CD4-positive, alpha-beta T cell treated with Interleukin-10 for 1 hour (primary cell): ENCODE measurements around the gene LRFN2.

ENCODE experiments used
- DNase-seq: peaks from one replicate; pipeline ENCODE4 v3.0.0-alpha.2; 2020

Gene LRFN2

DNA sequence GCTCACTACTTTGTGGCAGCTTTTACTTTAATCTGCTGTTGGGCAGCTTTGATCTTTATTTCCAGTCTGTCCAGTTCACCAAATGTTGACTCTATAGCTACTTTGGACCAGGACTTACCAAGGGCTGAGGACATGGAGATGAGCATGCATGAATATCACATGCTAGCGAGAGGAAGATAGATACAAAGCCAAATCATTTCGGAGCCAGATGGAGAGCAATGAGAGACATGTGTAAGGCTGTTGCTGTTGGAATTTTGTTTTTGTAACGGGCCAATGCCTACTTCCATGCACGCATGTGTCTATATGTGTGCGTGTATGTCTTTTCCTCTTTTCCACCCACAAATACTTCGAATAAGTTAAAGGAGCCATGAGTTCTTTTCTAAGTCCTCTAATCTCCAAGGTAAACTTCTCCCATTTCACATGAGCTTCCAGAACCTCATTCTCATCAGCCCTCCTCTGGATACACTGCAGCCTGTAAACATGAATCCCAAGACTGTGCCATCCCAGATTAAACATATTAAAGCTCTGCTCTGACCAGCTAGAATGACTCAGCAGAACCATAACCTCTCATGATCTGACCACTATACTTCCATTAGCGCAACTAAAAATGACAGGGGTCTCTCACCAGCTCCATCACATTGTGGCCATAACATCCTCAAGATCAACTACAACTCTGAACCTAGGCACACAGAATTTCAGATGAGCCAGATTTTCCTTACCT, 160.7 kb downstream of the LRFN2 start:
- DNase-seq = no peak

DNA sequence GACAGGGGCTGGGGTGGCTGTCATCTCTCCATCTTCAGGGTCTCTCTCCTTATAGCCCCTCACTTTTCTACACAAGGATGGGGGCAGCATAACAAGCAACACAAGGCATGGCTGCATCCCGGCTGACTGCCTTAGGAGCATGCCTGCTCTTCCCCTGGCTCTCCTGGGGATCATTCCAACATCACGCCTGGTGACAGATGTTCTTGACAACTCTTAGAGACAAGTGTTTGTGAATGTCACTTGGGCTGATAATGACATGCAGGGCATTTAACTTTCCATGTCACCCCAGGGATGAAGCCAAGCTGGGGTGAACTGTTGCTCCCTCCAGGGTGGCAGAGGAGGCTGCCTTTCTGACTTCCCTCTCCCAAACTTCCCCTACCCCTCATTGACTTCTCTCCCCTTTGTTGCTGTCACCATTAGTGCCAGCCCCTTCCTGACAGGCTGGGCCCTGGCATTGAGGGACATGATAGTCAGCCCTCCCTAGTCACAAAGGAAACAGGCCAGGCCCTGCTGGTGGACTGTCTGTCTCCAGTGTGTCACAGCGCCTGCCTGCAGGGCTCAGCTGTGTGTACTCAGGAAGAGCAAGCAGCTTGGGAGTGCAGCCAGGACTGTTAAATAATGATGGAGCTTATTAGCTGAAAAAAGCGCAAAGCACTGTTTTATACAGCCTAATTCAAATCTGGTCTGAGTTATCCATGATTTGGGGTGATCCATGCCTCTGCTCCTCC, 161.8 kb downstream of the LRFN2 start:
- DNase-seq = no peak

DNA sequence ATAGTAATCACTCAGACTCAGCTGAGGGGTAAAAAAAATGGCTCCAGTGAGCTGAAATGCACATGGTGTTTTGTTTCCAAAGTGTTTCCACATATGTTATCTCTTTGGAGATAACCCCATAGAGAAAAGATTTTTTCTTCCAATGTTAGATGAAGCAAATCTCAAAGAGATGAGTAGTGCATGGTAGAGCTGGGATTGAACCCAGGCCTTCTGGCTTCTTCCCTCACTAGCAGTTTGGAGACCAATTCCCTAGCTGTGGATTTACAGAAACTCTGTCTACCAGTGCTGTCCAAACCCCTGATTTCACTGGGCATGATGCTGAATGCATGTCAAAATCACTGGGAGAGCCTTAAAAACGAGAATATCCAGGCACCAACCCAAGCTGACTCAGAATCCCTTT, 165.1 kb downstream of the LRFN2 start:
- no peak for DNase-seq

DNA sequence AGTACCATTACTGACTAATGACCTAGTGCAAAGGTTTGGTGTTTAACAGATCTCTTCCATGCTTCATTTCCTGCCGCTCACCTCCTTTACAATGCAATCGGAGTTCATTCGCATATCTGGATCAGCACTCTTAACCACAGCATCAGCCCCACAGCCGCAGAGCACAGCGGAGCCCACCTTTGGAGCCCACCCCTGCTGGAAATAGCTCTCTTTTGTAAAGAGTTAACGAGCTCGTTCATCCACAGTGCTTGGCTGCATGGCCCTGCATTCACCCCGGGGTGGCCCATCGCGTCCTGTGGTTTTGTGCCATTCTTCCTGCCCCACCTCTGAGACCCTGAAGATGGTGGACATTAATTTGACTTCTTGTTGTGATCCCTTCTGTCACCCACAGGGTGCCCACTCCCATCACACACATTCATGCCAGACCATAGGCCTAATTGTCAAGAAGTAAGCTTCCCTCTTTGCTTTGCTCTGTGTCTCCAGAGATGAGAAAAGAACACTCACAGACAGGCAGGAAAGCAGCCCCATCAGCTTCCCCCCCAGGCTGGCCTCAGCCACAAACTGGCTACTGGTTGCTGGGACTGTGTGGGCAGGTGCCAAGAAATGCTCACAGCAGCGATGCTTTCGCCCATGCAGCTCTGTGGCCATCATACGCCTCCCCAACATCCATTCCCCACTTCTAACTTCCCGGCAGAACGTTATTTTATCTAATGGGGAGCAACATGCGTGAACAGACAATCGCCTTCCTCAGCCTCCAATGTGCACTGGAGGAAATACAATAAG, 167.0 kb downstream of the LRFN2 start:
- DNase-seq = no peak

DNA sequence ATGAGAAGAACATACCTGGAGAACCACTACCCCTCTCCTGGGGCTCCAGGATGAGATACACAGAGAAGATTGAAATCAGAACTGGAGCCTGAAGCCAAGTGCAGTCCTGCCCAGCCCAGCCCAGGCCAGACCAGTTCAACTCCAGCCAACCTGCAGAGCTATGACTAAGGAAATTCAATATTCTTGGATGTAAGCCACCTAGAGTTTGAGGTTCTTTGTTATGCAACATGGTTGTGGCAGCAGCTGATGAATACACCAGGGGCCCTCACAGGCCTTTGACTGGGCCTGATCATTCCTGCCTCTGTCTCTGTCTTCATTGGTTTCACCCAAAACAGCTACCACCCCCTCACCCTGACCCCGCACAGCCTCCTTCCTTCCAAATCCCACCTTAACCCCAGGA, 167.8 kb downstream of the LRFN2 start:
- DNase-seq = no peak

DNA sequence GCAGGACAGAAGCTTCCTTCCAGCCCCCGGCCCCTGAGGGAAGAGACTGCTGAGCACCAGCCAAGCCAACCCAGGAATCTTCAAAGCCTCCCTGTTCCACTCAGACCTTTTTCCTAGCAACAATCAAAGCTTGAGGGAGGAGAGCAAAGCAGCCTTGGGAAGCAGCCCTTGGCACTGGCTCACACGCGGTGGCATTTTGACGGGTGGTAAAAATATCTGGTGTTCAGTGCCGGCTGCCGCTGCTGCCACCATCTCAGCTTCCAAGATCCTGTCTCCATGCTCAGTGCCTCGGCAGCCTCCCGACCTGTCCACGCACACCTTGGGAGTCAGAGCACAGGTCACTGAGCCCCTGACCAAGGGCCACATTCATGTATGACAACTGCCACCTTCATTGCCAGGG, 170.1 kb downstream of the LRFN2 start:
- DNase-seq = no peak

DNA sequence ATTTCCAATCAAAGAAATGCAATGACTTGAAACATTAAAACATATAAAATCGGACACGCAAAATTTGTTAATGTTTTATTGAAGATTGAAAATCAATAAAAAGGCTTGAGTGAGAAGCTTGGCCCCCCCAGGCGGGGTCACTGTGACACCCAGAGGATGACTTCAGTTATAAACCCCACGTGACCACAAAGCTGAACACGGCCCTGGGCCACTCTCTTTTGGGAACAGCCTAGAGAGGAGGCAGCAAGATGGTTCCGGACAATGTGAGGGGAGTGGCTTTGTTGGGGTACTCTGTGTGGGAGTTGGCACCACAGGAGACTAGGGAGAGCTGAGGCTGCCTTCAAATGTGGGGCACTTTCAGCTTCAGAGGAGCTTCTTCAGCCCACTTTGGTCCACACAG, 172.5 kb downstream of the LRFN2 start:
- DNase-seq = no peak

DNA sequence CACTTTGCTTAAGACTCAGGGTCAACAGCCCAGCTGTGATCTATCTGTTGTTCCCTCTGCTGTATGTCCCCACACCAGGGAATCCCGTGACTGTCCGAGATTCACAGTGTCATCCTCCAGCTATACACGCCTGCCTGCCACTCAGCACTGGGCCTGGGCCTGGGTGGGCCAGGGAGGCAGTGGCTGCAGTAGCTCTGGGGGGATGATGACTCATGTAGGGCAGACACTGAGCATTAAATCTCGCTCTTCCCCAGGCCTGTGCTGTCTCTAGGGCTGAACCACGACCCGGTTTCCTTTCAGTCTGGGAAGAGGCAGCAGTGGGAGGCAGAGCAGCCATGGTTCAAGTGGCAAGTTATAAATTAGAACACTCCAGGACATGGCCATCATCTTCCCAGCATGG, 173.9 kb downstream of the LRFN2 start:
- DNase-seq = no peak

DNA sequence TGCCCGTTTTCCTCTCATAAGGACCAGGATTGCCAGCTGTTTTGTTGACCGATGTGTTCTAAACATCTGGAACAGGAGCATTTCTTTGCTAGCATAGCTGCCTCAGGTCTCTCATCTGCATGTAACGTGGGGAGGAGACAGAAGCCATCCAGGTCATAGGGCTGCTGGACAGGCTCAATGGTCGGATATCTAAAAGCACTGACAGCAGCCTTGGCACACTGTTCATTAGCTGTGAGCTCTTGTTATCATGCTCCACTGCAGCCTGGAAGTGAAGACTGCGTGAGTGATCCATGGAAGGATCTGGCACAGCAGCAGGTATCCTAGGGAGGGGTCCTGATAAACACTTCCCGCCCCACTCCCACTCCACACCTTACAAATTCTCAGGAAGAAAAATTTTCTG, 175.3 kb downstream of the LRFN2 start:
- DNase-seq = no peak

DNA sequence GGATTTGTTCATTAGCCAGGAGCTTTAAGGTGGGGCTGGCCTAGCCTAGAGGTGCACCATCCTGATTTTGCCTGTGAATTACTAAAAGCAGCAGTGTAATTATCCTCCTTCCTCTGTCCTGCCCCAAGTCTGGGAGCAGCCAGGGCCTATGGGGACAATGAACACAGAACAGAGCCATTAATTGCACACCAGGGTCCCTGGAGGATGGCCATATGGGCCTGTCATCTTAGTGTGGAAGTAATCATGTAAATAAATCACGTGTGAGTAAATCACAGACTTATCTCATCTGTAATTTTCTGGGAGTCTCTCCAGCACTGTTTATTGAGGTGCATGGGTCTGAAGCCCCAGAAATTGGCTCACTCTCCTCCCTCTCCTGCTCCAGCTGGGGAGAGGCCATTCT, 176.3 kb downstream of the LRFN2 start:
- DNase-seq = no peak

DNA sequence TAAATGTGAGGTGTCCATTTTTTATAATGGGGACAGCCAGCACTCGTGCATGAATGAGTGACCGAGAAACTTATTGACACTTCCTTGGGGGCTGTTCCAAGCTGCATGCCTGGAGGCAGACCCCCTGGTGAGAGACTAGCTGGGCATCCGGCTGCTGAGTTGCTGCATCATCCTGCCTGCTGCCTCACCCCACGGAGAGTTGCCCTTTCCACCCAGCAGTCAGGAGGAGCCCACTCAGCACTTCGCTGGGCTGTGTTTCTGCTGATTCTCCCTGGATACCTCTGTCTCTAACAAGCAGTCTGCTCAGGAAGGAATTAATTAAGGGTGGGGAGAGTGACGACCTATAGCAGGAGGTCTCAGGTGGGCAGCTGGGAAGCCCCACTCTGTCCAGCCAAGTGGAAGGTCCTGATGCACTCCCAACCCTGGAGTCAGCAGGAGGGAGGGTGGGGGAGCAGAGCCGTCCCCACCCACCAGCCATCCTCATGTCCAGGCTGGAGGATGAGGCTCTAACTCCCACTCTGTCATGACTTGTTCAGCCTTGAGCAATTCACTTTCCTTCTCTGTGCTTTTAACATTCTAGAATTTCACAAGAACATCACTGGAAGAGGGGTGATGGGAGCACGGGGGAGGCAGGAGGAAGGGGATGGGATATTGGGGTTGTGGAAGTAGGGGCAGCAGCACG, 177.3 kb downstream of the LRFN2 start:
- DNase-seq = no peak

DNA sequence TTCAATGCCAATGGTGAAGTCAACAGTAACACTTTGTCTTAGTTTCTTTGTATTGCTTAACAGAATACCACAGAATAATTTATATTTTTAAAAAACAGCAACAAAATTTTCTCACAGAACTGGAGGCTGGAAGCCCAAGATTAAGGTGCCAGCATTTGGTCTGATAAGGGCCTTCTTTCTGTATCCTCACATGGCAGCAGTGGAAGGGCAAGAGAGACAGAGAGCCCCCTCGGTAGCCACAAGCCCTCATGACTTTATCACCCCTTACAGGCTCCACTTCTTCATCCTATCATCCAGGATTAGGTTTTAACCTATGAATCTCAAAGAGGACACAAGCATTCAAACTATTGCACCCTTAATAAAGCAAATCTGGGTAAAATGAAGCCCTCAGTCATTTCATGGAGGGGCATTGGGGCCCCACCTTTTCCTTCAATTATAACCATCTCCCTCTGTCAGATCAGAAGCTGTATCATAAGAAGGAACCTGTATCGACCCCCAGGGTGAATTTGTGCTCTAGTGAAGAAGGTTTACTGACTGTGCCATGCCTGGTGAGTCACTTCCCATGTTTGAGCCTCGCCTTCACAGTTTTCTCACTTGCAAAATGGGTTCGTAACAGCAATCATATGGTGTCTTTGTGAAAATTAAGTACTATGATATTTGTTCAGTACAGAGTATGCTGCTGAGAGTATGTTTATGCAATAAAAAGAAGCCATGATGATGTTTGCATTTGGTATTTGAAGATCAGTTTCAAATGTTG, 178.2 kb downstream of the LRFN2 start:
- DNase-seq = peak; percentile 10

DNA sequence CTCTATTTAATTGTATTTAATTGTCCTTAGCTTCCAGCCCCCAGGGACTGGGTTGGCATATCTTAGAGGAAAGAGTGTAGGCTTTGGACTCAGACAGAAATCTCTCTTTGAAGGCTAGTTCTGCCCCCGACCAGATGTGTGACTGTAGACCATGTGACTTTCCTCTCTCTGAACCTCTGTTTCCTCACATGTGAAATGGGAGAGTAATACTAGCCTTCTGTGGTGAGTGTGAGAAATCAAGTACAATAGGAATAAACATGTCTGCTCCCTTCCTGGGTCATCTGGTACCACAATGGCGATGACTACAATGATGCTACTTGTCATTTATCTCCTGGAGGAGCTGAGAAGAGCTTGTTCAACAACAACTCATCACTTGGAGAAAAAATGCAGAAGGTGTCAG, 179.9 kb downstream of the LRFN2 start:
- no peak for DNase-seq

DNA sequence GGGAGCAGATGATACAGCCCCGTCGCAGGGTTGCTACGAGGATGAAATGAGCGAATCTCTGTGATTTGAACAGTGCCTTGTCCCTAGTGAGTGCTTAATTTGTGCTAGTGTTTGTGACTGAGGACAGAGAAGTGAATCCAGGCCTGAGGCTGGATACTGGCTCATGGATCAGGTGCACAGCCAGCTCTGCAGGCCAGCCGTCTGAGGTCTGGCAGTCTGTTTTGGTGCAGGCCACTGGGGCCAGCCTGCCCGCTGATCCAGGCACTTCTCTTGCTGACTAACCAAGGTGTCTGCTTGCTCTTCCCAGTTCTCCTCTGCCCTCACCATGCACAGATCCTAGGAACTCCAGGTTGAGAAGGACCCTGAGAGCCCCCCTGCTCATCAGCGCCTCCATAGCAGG, 181.0 kb downstream of the LRFN2 start:
- no peak for DNase-seq

DNA sequence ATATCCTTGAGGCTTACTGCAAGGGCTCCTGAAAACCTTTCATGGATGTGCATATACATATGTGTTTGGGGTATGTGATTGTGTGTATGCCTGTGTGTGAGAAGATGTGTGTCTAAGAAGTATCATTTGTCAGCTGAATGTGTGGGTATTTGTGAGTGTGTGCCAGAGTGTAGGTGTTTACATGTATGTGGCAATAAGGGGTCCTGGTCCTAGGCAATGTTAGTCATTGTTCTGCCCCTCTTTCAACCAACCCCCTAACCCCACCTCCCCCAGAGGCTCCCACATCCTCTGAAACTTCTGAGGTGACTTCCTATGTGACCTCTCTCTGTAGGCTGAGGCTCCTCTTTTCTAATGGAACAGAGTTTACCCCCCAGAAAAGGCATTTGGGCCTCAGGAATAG, 186.4 kb downstream of the LRFN2 start:
- DNase-seq = no peak

DNA sequence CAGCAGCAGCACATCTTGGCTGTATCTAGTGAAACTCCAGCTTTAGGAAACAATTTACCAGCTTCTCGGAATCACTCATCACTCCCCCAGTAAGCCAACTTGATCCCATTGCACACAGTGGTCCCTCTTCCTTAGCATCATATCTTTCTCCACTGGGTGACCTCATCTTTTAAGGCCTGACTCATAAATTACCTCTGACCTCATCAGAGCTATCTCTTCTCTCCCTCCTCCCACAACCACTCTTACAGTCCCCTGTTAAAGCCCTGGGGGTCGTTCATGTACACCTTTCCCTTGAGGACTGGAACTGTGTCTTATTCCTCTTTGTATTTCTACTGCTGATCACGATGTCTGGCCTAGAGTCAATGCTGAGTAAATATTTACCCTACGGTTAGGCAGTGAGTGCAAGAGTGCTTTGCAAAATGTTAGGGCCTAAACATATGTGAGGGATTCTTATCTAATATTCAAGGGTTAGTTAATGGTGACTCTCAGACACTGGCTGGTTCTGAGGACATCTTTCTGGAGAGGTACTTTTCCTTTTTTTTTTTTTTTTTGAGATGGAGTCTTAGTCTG, 187.2 kb downstream of the LRFN2 start:
- DNase-seq = no peak

DNA sequence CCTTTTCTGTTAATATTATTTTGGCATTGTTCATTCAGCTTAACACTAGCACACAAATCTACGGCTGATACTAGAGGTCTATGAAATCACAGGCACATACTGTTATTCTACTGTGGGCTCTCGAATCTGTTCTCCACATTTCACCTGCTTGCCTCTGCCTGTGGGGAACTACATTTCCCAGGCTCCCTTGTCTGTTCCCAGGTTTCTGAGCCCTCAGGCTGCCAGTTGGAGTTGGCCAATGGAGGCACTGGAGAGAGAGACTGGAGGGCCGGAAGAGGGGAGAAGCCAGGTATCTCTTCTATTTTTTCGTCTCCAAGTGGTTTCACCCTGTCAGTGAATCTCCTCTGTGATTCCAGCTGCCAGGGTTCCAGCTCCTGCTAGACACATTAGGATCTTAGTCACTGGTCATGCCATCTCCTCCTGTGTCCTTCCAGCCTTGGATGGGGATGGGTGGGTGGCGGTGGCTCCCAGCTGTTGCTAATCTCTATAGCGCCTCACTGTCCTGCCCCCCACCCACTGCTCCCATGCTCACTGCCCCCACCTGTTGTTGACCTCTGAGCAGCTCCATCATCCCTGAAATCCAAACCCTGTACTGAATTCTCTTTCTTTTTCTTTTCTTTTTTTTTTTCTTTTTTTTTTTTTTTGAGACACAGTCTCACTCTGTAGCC, 188.2 kb downstream of the LRFN2 start:
- DNase-seq = no peak

DNA sequence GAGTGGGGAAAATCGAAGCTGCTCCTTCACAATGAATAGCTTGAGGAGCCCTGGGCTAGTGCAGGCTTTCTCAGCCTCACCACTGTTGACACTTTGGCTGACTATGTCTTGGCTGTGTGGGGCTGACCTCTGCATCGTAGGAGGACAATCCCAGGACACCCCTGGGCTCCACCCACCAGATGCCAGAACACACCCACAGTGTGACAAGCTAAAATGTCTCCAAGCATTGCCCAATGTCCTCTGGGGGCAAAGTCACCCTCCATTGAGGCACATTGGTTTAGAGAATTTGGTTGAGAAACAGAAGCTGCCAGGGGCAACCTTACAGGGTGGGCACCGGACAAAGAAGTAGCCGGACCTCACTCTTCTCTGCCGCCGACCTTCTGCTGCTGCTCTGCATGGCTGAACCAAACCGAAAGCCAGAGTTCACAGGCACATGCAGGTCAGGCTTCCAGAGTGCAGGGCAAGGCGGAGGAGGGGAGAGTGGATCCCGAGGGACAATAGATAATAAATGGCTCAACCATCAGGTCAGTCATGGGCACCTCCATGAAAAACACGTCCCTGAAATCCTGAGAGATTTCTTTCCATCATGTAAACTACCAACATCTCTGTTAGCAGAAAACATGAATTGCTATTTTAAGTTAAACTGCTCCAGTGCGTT, 189.0 kb downstream of the LRFN2 start:
- DNase-seq = no peak

DNA sequence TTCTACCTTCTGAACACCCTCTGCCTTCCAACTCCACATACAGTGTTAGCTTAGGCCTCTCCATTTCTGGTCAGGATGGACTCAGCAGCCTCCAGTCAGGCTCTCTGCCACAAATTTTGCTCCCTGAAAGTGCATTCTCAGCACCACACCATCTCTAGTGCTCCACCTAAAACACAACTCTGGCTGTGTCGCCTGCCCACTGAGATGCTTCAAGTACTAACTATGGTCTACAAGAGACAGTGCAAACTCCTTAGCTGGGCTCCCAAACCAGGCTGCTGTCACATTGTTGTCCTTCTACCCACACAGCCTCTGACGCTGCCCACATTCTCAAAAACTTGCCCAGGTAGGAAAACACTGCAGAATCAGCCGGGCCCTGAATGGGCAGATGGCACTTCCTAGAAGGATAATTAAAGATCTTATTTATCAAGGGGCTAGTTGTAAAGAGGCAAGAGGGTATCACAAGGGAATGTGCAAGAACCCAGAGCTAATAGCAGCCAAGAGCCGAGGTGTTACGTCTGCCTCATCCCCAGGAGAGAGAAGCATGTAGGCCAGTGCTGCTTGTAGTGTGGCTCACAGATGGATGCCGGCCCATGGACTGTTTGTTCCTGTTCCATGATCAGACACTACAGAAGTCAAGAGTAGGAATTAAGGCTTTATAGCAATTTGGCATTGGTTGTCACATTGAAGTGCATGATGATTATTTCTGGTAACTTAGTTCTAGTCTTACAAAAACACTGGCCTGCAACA, 189.7 kb downstream of the LRFN2 start:
- no peak for DNase-seq

DNA sequence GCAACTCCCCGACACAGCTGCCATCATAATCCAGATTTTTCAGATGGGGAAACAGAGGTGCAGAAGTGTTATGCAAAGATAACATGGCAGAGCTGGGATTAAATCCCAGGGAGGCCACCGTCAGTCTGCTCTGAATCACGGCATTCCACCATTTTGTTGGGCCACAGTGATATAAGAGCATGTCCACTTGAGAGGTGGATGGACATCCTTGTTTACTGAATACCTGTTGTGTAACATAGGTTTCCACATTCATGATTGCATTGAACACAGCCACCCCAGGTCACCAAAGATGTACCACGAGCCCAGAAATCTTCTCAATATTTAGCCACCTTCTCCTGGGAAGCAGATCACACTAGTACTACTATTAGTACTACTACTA, 191.5 kb downstream of the LRFN2 start:
- no peak for DNase-seq
